A673 (cell line): Measurements from ENCODE around the gene DNAJB13. TPM values are rescaled to one million over a fixed set of nuclear protein-coding genes. Genes with fewer than 3 reads are reported as not detected.

ENCODE experiments used
- BruUV-seq: library from RNA; stranded (reverse); fragments of 400-500 nt; replicated peaks from 2 replicates; lab custom pipeline; 2021; lab: Mats Ljungman, UMichigan
- CTCF ChIA-PET: fragments of 300-600 bp; sonication (Branson Sonifier 250); formaldehyde crosslinking; loops from one replicate; lab custom pipeline; 2022; ENCODE audit warnings: antibody characterized with exemption; lab: Charles Lee
- POLR2A ChIA-PET: fragments of 300-600 bp; sonication (Branson Sonifier 250); formaldehyde crosslinking; loops from one replicate; lab custom pipeline; 2022; ENCODE audit warnings: antibody characterized with exemption; ENCODE audit not compliant: low non-redundant PET; lab: Charles Lee
- DNase-seq: peaks from one replicate; pipeline ENCODE4 v3.0.0-alpha.2; 2015; ENCODE audit warnings: low spot score
- H3K27ac ChIP-seq: fragments of 200-600 bp; sonication (generic); 2 replicates; pipeline ENCODE4 v1.5.1; 2016; ENCODE audit warnings: mixed run types, low read depth, mild to moderate bottlenecking, mixed read lengths, antibody characterized with exemption, low read length; ENCODE audit not compliant: poor library complexity, severe bottlenecking
- H3K27me3 ChIP-seq: fragments of 200-600 bp; sonication (generic); replicated peaks from 2 replicates; pipeline ENCODE4 v1.6.1; 2017; ENCODE audit warnings: mixed run types, low read depth, mild to moderate bottlenecking, mixed read lengths, antibody characterized with exemption, low read length; ENCODE audit not compliant: insufficient read depth, poor library complexity
- H3K36me3 ChIP-seq: fragments of 200-600 bp; sonication (generic); 2 replicates; pipeline ENCODE4 v1.6.1; 2016; ENCODE audit warnings: mixed run types, mild to moderate bottlenecking, mixed read lengths, antibody characterized with exemption, low read length; ENCODE audit not compliant: insufficient read depth, poor library complexity, severe bottlenecking
- H3K4me1 ChIP-seq: fragments of 200-600 bp; sonication (generic); 2 replicates; pipeline ENCODE4 v1.6.1; 2017; ENCODE audit warnings: mixed run types, mild to moderate bottlenecking, mixed read lengths, antibody characterized with exemption, low read length; ENCODE audit not compliant: insufficient read depth, poor library complexity, severe bottlenecking
- H3K4me3 ChIP-seq: fragments of 200-600 bp; sonication (generic); 2 replicates; pipeline ENCODE4 v1.5.1; 2016; ENCODE audit warnings: low read depth, mixed run types, mild to moderate bottlenecking, mixed read lengths, low read length; ENCODE audit not compliant: poor library complexity, severe bottlenecking
- H3K9me3 ChIP-seq: fragments of 200-600 bp; sonication (generic); 2 replicates; pipeline ENCODE4 v1.6.1; 2016; ENCODE audit warnings: mixed run types, low read depth, mild to moderate bottlenecking, mixed read lengths, antibody characterized with exemption, low read length; ENCODE audit not compliant: poor library complexity, severe bottlenecking
- CTCF ChIP-seq: fragments of 300-800, 200-600 bp; sonication (generic); conservative IDR thresholded peaks from 2 replicates; pipeline ENCODE4 v1.5.1; 2017; ENCODE audit warnings: low read depth, mild to moderate bottlenecking, antibody characterized with exemption, low read length, moderate library complexity, mixed read lengths
- EZH2 ChIP-seq: fragments of 200-600 bp; sonication (generic); IDR thresholded peaks from 2 replicates; pipeline ENCODE4 v1.6.1; 2017; ENCODE audit warnings: borderline replicate concordance, low read depth, mild to moderate bottlenecking, mixed read lengths, antibody characterized with exemption, low read length; ENCODE audit not compliant: poor library complexity, severe bottlenecking
- intact Hi-C: fragments of 100-400 bp; cut with micrococcal nuclease; formaldehyde crosslinking; loops from one replicate; pipeline ENCODE4 v1.10.0; 2022; ENCODE audit not compliant: unreplicated experiment
- total RNA-seq: library from RNA; stranded (reverse); gene quantifications from 2 replicates; pipeline ENCODE4 v1.2.3, GENCODE V29; 2021

Gene DNAJB13
- total RNA-seq, 1 experiment from 2014 or later = 0.41 TPM

- BruUV-seq = no TSS peak
- TF ChIP-seq EZH2 (no peak), CTCF (no peak)
- CTCF ChIA-PET = no interaction called here
Observed at GRCh38 chr11:74004046-74004695, 53.3 kb downstream of the DNAJB13 start.

GRCh38 chr11:74004759-74005615 lies 54.2 kb downstream of the DNAJB13 start:
- ChIA-PET CTCF (no interaction called here), POLR2A (no interaction called here)
- Histone ChIP-seq H3K27ac (no peak overlapping the region), H3K4me3 (no peak overlapping the region), H3K4me1 (peaks cover 6% of the 10 kb centered on the region), H3K36me3 (no peaks in the 10 kb centered on the region), H3K27me3 (no peaks in the 10 kb centered on the region), H3K9me3 (no peaks in the 10 kb centered on the region)
- BruUV-seq = no TSS peak
- DNase-seq = no peak
- intact Hi-C loops = no loop called here
- no peak for TF ChIP-seq EZH2
- TF ChIP-seq CTCF = no peak

More at GRCh38 chr11:74004046-74004695, 53.3 kb downstream of the DNAJB13 start:
- Histone ChIP-seq H3K27ac (no peak overlapping the region), H3K27me3 (no peaks in the 10 kb centered on the region), H3K4me3 (no peak overlapping the region), H3K4me1 (peaks cover 6% of the 10 kb centered on the region), H3K9me3 (no peaks in the 10 kb centered on the region), H3K36me3 (no peaks in the 10 kb centered on the region)
- intact Hi-C loops = no loop called here
- no peak for DNase-seq
- POLR2A ChIA-PET = no interaction called here

GRCh38 chr11:74005721-74006517 lies 55.1 kb downstream of the DNAJB13 start:
- intact Hi-C loops = no loop called here
- Histone ChIP-seq H3K9me3 (no peaks in the 10 kb centered on the region), H3K27me3 (no peaks in the 10 kb centered on the region), H3K4me3 (no peak overlapping the region), H3K27ac (no peak overlapping the region), H3K4me1 (peaks cover 4% of the 10 kb centered on the region), H3K36me3 (no peaks in the 10 kb centered on the region)
- no TSS peak for BruUV-seq
- no peak for TF ChIP-seq EZH2
- no peak for TF ChIP-seq CTCF
- no peak for DNase-seq
- CTCF ChIA-PET = no interaction called here
- POLR2A ChIA-PET = no interaction called here
